Sciatic nerve (tissue), 2 donors: Measurements from ENCODE around the gene LRRC61. TPM values are rescaled to one million over a fixed set of nuclear protein-coding genes. Genes with fewer than 3 reads are reported as not detected.
"Not testable (repeated sequence)": the region's sequence is repeated elsewhere in the genome, so short reads cannot be mapped to it uniquely, and the experiment has no call there.

Experiments used
- ATAC-seq: fragments of 200-7000 bp; cut with Tn5 transposase; one replicate; pipeline ENCODE4 v1.9.1; 2020; ENCODE audit warnings: mild to moderate bottlenecking, moderate library complexity
- DNase-seq: peaks from one replicate; pipeline ENCODE4 v3.0.0-alpha.2; 2020; ENCODE audit warnings: low spot score
- intact Hi-C: fragments of 100-400 bp; cut with DNase I; formaldehyde crosslinking; loops from one replicate; pipeline ENCODE4 v1.14.2; 2022
- total RNA-seq: library from RNA; stranded (reverse); fragmentation: NEBNext Ultra II Directional; extraction: Animal tissue kit (Norgen Biotek cat#: 25700); gene quantifications from one replicate; pipeline ENCODE4 v1.2.1, GENCODE V29; 2021
- donor health status: DM: no; HTN: no; CAD: no.
- donor health status: DM: no; HTN: no; CAD: no.

Gene LRRC61
- total RNA-seq, result 5.8 TPM

- ATAC-seq (peak; percentile 58), DNase-seq (no peak)
- intact Hi-C loops, result no loop called here
These were observed at the start of gene LRRC61, which contains the start of gene ACTR3C for GRCh38 chr7:150322833-150323681. Gene LRRC61 (plus strand): TSS chr7:150323355. CDS start chr7:150336862, 13,507 bp downstream. Gene ACTR3C (minus strand): TSS chr7:150323545. CDS start chr7:150295296, 28,249 bp downstream.

- DNase-seq, intact Hi-C loops: not testable (repeated sequence)
These were observed 46.9 kb upstream of the LRRC61 start for GRCh38 chr7:150276132-150276695.

GRCh38 chr7:150278383-150278782, 44.8 kb upstream of the LRRC61 start:
- ATAC-seq, DNase-seq, intact Hi-C loops: not testable (repeated sequence)

More at GRCh38 chr7:150276132-150276695, 46.9 kb upstream of the LRRC61 start:
- ATAC-seq, result not testable (repeated sequence)

GRCh38 chr7:150281681-150282403, 41.3 kb upstream of the LRRC61 start:
- DNase-seq, intact Hi-C loops, ATAC-seq: not testable (repeated sequence)

GRCh38 chr7:150283111-150283510, 40.0 kb upstream of the LRRC61 start:
- DNase-seq, intact Hi-C loops, ATAC-seq: not testable (repeated sequence)

GRCh38 chr7:150283608-150284007, 39.5 kb upstream of the LRRC61 start:
- DNase-seq, ATAC-seq, intact Hi-C loops: not testable (repeated sequence)

GRCh38 chr7:150285849-150286754, 37.1 kb upstream of the LRRC61 start:
- intact Hi-C loops, DNase-seq: not testable (repeated sequence)
- peak; percentile 87 for ATAC-seq

- DNase-seq, intact Hi-C loops, ATAC-seq: not testable (repeated sequence)
These were observed 35.3 kb upstream of the LRRC61 start for GRCh38 chr7:150287815-150288214.

- DNase-seq, intact Hi-C loops, ATAC-seq: not testable (repeated sequence)
These were observed 34.3 kb upstream of the LRRC61 start for GRCh38 chr7:150288816-150289215.

GRCh38 chr7:150290317-150290716, 32.8 kb upstream of the LRRC61 start:
- DNase-seq, intact Hi-C loops, ATAC-seq: not testable (repeated sequence)

- DNase-seq, ATAC-seq, intact Hi-C loops: not testable (repeated sequence)
These were observed 28.1 kb upstream of the LRRC61 start for GRCh38 chr7:150295027-150295426.

- intact Hi-C loops, DNase-seq: not testable (repeated sequence)
- peak; percentile 60 for ATAC-seq
These were observed 27.5 kb upstream of the LRRC61 start for GRCh38 chr7:150295614-150296013.

- ATAC-seq, DNase-seq, intact Hi-C loops: not testable (repeated sequence)
These were observed 26.4 kb upstream of the LRRC61 start for GRCh38 chr7:150296802-150297201.

- ATAC-seq, DNase-seq, intact Hi-C loops: not testable (repeated sequence)
These were observed 25.2 kb upstream of the LRRC61 start for GRCh38 chr7:150297978-150298377.

- not testable (repeated sequence) for ATAC-seq
These were observed 20.2 kb upstream of the LRRC61 start for GRCh38 chr7:150302908-150303310.

GRCh38 chr7:150304499-150305258, 18.5 kb upstream of the LRRC61 start:
- DNase-seq, intact Hi-C loops: not testable (repeated sequence)
- ATAC-seq, result peak; percentile 52

More at GRCh38 chr7:150302908-150303310, 20.2 kb upstream of the LRRC61 start:
- intact Hi-C loops, DNase-seq: not testable (repeated sequence)

GRCh38 chr7:150305259-150305902, 17.8 kb upstream of the LRRC61 start:
- ATAC-seq, DNase-seq, intact Hi-C loops: not testable (repeated sequence)
